ENCODE measurements around the gene SPOCK3. TPM values are rescaled to one million over a fixed set of nuclear protein-coding genes. Genes with fewer than 3 reads are reported as not detected.
"Not testable (repeated sequence)": the region's sequence is repeated elsewhere in the genome, so short reads cannot be mapped to it uniquely, and the experiment has no call there.

Gene SPOCK3
- total and polyA plus RNA-seq, 11 donors: 0.06 to 3.0 (median 1.1) TPM; not detected in 1

- no peaks in the 10 kb centered on the region for H3K4me1 ChIP-seq
- intact Hi-C loops (cut with DNase I): no loop called here
- no peak overlapping the region for H3K27ac ChIP-seq
- DNase-seq (no peak), ATAC-seq (no peak)
- no peak overlapping the region for H3K4me3 ChIP-seq
- no peak for TF ChIP-seq CTCF (IDR thresholded peaks at IDR 0.05)
- no peaks in the 10 kb centered on the region for H3K27me3 ChIP-seq
- H3K9me3 ChIP-seq: peaks cover 0 to 9% (median 0%) of the 10 kb centered on the region in 12 donors
- H3K36me3 ChIP-seq: no peaks in the 10 kb centered on the region
Observed at GRCh38 chr4:166777760-166778159, 456.5 kb downstream of the SPOCK3 start.

GRCh38 chr4:166763018-166763417 is 471.3 kb downstream of the SPOCK3 start:
- no peaks in the 10 kb centered on the region for H3K36me3 ChIP-seq
- H3K27me3 ChIP-seq: no peaks in the 10 kb centered on the region
- ATAC-seq: no peak
- no peak overlapping the region for H3K4me3 ChIP-seq
- no peak for DNase-seq
- no peak overlapping the region for H3K27ac ChIP-seq
- H3K9me3 ChIP-seq: peaks cover 0 to 21% (median 2%) of the 10 kb centered on the region in 12 donors
- intact Hi-C loops (cut with DNase I): no loop called here
- TF ChIP-seq CTCF (IDR thresholded peaks at IDR 0.05) (no peak), POLR2A (IDR thresholded peaks at IDR 0.05) (no peak)
- H3K4me1 ChIP-seq: no peaks in the 10 kb centered on the region

- Histone ChIP-seq H3K9me3 (peaks cover 0 to 8% (median 0%) of the 10 kb centered on the region in 12 donors), H3K27me3 (no peaks in the 10 kb centered on the region), H3K4me3 (no peak overlapping the region), H3K27ac (no peak overlapping the region), H3K36me3 (no peaks in the 10 kb centered on the region), H3K4me1 (no peaks in the 10 kb centered on the region)
- intact Hi-C loops (cut with DNase I): no loop called here
- no peak for DNase-seq
- ATAC-seq: no peak
- WGBS, 4 donors: 89 to 92% (median 90%) methylated on average over 1 of the region's 1 CpG
- TF ChIP-seq CTCF (IDR thresholded peaks at IDR 0.05) (no peak), POLR2A (IDR thresholded peaks at IDR 0.05) (no peak)
Observed at GRCh38 chr4:166741742-166742141, 492.6 kb downstream of the SPOCK3 start.

- ATAC-seq; intact Hi-C loops (cut with DNase I); H3K4me3 ChIP-seq; H3K36me3 ChIP-seq; H3K27me3 ChIP-seq; DNase-seq; H3K4me1 ChIP-seq; H3K27ac ChIP-seq; H3K9me3 ChIP-seq: not testable (repeated sequence)
- 93 to 96% (median 94%) methylated on average over 4 of the region's 4 CpGs for WGBS, 4 donors
Observed at GRCh38 chr4:166739215-166739614, 495.1 kb downstream of the SPOCK3 start.

GRCh38 chr4:166737430-166737829 is 496.9 kb downstream of the SPOCK3 start:
- Histone ChIP-seq H3K4me3 (no peak overlapping the region), H3K9me3 (no peaks in the 10 kb centered on the region), H3K27ac (no peak overlapping the region), H3K27me3 (no peaks in the 10 kb centered on the region), H3K36me3 (no peaks in the 10 kb centered on the region), H3K4me1 (no peaks in the 10 kb centered on the region)
- no peak for TF ChIP-seq POLR2A (IDR thresholded peaks at IDR 0.05)
- TF ChIP-seq CTCF (IDR thresholded peaks at IDR 0.05): no peak
- ATAC-seq (no peak), DNase-seq (no peak)
- intact Hi-C loops (cut with DNase I): no loop called here
